Endometrial microvascular endothelial cells (primary cell): ENCODE data around the gene ZNF581. TPM values are rescaled to one million over a fixed set of nuclear protein-coding genes. Genes with fewer than 3 reads are reported as not detected.

Source experiments
- in situ Hi-C: cut with HindIII; loops from 2 replicates; pipeline ENCODE4 v1.10.0; 2017; ENCODE audit warnings: low sequenced_read_pairs, low pct_unique_long_range_greater_than_20kb; ENCODE audit errors: inconsistent ontology term
- total RNA-seq: library from RNA; depleted of rRNA; stranded (reverse); fragments of >200 nt; gene quantifications from one replicate; pipeline ENCODE4 v1.2.3, GENCODE V29; 2015; ENCODE audit errors: inconsistent ontology term

Gene ZNF581
- total RNA-seq, 1 donor from 2014 or later = 9.8 TPM

- in situ Hi-C loops = no loop called here
Measured at GRCh38 chr19:55656552-55656951, 13.1 kb downstream of the ZNF581 start.

- in situ Hi-C loops = no loop called here
Measured at GRCh38 chr19:55656988-55657747, 13.7 kb downstream of the ZNF581 start.

GRCh38 chr19:55658846-55659459 lies 15.5 kb downstream of the ZNF581 start:
- in situ Hi-C loops = no loop called here

- in situ Hi-C loops = no loop called here
Measured at GRCh38 chr19:55659822-55660221, 16.4 kb downstream of the ZNF581 start.

- in situ Hi-C loops = no loop called here
Measured at GRCh38 chr19:55660404-55660803, 17.0 kb downstream of the ZNF581 start.

- in situ Hi-C loops = no loop called here
Measured at GRCh38 chr19:55660991-55661390, 17.5 kb downstream of the ZNF581 start.

GRCh38 chr19:55661826-55662225 lies 18.4 kb downstream of the ZNF581 start:
- in situ Hi-C loops = no loop called here

- in situ Hi-C loops = no loop called here
Measured at GRCh38 chr19:55663846-55664536, 20.5 kb downstream of the ZNF581 start.

- in situ Hi-C loops = no loop called here
Measured at GRCh38 chr19:55666343-55667005, 23.0 kb downstream of the ZNF581 start.

GRCh38 chr19:55667006-55667381 lies 23.5 kb downstream of the ZNF581 start:
- in situ Hi-C loops = no loop called here

- in situ Hi-C loops = no loop called here
Measured at GRCh38 chr19:55667511-55667910, 24.1 kb downstream of the ZNF581 start.

GRCh38 chr19:55667958-55668357 lies 24.5 kb downstream of the ZNF581 start:
- in situ Hi-C loops = no loop called here

GRCh38 chr19:55668603-55669348 lies 25.3 kb downstream of the ZNF581 start:
- in situ Hi-C loops = no loop called here

- in situ Hi-C loops = no loop called here
Measured at GRCh38 chr19:55669418-55670279, 26.2 kb downstream of the ZNF581 start.

- in situ Hi-C loops = no loop called here
Measured at GRCh38 chr19:55670280-55671053, 27.0 kb downstream of the ZNF581 start.

GRCh38 chr19:55671054-55671378 lies 27.6 kb downstream of the ZNF581 start:
- in situ Hi-C loops = no loop called here

GRCh38 chr19:55672418-55672817 lies 29.0 kb downstream of the ZNF581 start:
- in situ Hi-C loops = no loop called here
